Measurements from ENCODE around the gene PDE1C.
"Not testable (repeated sequence)": the region's sequence is repeated elsewhere in the genome, so short reads cannot be mapped to it uniquely, and the experiment has no call there.

PDE1C gene

GRCh38 chr7:32042900-32043299, 27.3 kb downstream of the PDE1C start:
- no peak for DNase-seq

GRCh38 chr7:32039000-32039756, 31.0 kb downstream of the PDE1C start:
- no peak for DNase-seq

- no peak for DNase-seq
Measured at GRCh38 chr7:32037650-32038198, 32.5 kb downstream of the PDE1C start.

GRCh38 chr7:32036557-32036956, 33.6 kb downstream of the PDE1C start:
- peak; percentile 40 for DNase-seq

DNA sequence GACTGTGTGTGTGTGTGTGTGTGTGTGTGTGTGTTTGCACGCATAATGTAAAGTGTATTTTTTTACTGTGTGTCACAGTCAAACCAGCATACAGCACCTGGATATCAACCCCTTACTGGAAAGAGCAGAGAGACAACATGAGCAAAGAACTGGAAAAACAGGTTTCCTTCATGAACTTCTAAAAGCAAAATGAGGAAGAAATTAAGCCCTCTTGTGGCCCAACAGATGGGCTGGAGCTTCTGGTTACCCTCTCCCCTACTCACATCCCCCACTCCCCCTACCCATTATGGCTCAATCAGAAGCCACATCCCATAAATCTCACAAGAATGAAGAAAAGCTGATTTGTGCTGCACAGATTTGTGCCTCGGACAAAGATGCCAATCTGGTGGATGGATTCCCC, 36.2 kb downstream of the PDE1C start:
- DNase-seq, result no peak

- DNase-seq, result no peak
Measured at GRCh38 chr7:32033006-32033405, 37.2 kb downstream of the PDE1C start.

DNA sequence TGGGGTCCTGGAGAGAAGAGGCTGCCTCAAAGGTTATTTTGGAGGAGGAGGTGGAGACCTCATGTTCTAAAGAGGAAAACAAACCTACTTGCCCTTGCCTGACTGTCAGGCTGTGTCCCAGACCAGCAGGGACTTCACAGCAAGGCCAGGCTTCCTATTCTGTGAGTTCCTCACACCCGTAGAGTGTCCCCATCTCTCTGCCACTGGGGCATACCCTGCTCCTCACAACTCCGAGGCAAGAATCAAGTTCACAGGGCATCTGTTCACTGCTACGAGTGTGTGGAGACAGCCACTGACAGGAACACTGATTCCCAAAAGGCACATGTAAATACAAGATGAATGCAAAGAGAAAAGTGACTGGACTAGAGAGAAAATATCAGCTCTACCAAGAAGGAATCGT, 38.0 kb downstream of the PDE1C start:
- DNase-seq, result no peak

DNA sequence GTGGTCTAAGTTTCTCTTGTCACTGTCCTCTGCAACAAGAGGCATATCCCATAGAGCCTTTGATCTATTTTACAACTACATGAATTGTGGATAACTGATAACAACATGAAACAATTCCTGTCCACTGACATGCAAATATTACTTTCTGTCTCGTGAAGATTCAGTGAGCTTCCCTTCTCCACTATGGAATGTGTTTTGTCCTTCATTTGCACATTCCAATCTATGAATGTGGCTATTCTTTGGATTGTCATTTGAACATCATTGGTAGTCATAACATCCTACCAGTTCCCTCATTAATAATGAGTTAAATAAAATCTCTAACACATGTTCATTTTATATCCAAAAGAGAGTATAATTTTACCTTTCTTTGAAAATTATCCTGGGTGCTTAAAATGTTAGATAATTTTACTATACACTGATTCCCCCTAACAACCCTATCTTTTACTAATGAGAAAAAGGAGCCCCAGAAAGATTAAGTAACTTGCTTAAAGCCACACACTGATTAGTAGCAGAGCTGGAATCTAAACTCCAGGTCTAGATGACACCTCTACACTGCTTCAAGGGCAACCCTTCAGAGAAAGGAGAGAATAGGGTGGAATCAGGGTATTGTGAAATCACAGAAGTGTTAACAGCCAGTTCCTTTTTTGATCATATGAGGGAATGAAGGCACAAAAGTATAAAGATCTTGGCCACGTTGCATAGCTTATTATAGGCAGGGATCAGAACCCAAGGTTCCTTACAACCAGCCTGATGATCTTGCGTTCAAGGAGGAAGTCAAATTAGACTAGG, 39.1 kb downstream of the PDE1C start:
- peak; percentile 15 for DNase-seq

DNA sequence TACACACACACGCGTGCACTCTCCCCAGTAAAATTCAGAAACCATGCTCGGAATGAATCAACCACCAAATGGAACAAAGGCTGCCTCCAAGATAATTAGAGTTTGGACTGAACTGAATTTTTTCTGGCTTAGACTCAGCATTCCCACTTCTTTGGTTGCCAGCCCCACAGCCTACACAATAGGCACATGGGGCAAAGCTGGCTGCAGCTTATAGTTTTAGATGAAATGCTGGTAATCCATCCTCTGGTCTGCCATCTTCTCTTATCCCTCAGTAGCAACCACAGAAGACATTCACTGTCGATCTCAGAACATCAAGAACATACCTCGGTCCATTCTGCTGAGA, 44.2 kb downstream of the PDE1C start:
- DNase-seq, result no peak

DNA sequence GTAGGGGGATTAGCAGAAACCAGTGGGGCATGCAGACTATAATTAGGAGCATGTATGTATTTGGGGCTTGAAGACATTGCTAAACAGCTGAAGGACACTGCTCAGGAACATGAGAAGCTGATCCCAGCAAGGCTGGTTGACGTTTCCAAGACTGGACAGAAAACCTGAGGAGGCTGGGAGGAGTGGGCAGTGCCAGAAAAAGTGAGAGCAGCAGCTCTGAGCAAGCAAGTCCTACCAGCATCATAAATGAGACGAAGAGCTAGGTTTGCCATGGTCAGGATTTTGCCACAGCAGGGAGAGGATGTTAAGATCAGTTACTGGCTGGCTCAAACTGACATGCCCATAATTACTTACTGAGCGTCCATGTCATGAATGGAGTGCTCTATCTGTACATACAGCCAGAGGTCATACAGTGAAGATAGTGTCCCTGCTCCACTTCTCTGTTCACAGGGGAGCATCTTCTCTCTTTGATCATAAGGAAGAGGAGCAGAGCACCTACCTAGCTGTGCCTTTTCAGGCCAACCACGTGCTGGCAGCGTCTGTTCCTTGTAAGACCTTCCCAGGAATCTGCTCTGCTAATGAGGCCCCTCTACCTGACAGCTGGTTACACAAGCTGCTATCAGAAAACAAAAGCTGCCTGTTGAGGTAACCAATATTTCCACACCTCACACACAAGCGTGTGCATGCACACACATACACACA, 44.7 kb downstream of the PDE1C start:
- DNase-seq, result no peak

DNA sequence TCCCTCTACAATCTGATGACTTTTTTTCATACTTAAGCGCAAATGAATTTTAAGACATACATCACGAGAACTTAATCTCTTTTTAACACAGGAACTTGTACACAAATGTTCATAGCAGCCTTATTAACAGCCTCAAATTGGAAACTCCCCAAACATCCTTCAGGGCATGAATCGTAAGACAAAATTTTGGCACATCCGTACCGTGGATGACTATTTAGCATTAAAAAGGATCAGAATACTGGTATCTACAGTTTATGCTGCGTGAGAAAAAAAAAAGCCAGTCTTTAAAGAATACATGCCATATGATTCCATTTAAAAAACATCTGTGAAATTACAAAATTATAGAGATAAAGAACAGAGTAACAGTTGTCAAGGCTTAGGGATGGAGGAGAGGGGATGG, 46.8 kb downstream of the PDE1C start:
- no peak for DNase-seq

DNA sequence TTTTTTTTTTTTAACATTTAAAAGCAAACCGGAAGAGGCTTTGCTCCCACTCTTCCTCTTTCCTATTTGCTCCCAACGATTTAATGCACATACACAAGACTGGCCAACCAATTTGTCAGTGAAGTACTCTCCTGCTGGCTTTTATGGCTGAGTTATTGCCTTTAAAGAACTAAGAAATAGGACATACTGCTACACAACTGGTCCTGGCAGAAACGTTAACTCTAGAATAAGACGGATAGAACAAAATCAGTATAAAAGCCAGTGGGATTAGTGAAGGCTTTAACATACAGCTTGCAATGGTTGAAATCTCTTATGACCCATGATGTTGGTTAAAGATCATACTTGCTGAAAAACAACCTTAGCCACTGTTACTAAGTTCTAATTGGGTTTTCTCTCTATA, 47.2 kb downstream of the PDE1C start:
- no peak for DNase-seq

- no peak for DNase-seq
Measured at GRCh38 chr7:32020551-32021159, 49.6 kb downstream of the PDE1C start.

DNA sequence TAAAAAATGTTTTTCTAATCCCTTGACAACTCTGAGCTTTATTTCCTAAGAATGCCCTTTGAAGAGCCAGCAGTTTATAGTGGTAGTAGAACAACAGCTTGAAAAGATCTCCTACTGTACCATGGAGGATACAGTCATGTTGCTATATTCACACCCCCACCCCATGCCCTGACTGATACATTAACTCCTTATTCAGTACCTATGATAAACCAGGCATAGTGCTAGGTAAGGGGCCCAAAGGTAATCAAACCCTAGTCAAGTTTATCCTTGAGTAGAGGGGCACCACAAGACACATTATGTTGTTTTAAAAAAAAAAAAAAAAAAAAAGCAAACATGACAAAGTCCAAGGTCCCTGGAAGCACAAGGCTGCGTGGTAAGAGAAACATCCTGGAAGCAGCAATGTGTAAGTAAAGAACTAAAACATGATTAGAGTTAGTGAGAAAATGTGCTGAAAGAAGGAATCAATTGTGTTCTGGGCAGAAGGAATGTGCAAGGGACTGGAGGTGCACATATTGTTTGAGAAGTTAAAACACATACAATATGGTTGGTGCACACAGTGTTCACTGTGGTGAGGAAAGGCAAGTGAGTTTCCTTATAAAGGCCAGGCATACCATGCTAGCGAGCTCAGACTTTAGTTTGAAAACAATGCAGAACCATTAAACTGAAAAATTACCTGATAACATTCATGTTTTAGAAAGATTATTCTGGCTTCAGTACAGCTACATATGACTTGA, 51.2 kb downstream of the PDE1C start:
- DNase-seq, result no peak

DNA sequence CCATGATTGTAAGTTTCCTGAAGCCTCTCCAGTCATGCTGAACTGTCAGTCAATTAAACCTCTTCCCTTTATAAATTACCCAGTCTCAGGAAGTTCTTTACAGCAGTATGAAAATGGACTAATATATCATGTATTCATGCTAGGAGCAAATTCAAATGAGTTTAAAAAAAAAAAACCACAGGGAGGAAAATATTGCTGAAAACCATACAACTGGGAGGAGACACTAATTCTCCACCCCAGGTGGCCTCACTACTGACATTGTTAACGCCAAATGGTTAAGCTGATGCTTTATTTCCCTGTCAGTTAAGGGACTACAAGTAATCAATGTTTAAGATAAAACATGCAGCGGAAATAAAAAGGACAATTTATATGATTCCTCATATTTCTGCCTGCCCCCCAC, 55.1 kb downstream of the PDE1C start:
- DNase-seq, result no peak

GRCh38 chr7:32013471-32013870, 56.7 kb downstream of the PDE1C start:
- DNase-seq, result not testable (repeated sequence)

GRCh38 chr7:32005577-32005976, 64.6 kb downstream of the PDE1C start:
- no peak for DNase-seq

DNA sequence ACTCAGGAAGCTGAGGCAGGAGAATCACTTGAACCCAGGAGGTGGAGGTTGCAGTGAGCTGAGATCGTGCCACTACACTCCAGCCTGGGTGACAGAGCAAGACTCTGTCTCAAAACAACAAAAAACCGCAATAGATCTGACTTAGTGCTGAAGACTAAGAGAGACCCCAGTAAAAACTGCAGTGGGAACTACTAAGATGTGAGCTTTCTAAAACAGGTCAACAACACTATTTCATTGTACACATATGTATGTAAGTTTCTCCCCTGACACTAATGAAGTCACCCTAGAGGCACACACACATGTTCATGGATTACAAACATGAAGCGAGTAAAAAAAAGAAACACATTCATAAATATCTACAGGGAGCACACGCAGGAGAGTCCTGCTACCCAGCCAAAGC, 68.3 kb downstream of the PDE1C start:
- DNase-seq, result no peak

GRCh38 chr7:31997423-31997822, 72.8 kb downstream of the PDE1C start:
- no peak for DNase-seq

GRCh38 chr7:31995134-31995533, 75.1 kb downstream of the PDE1C start:
- DNase-seq, result no peak

- DNase-seq, result no peak
Measured at GRCh38 chr7:31991846-31992245, 78.4 kb downstream of the PDE1C start.

DNA sequence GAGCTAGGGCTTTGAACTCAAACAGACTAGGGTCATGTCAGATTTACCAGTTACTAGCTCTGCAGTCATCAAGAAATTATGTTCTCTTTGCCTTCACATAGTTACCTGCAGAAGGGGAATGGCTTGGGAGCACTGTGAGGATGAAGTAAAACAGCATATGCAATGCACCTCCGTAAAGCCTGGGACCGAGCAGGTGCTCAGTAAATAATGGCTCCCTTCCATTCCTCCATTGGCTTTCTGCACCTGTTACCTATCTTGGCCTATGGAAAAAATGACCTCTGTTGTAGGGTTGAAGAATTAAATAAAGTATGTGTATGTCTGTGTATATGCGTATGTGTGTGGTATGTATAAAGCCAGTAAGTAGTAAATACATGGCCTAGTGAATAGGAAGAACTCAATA, 78.8 kb downstream of the PDE1C start:
- DNase-seq, result no peak
